ENCODE measurements around the gene CACNA1D.

The CACNA1D gene

GRCh38 chr3:53703630-53704362 is 209.4 kb downstream of the CACNA1D start:
- no peak overlapping the region for H3K27ac ChIP-seq
- no peak for DNase-seq (ENCODE audit: low read depth, low spot score)

DNA sequence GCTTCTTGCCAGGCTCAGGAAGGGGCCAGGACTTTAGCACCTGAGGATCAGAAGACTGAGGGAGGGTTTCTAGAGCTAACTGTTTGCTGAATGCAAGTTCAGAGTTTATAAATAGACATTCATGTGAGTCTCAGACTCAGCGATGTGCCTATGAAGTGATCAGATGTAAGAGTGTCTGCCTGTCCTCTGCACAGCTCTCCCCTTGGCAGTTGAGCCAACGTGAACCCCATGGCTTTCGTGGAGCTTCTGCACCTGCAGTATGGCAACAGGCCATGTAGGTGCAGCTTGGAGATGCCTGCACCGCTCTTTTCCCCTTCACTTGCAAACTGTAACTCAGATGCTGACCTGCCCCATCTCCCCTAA is 209.9 kb downstream of the CACNA1D start:
- no peak for DNase-seq (ENCODE audit: low read depth, low spot score)
- H3K27ac ChIP-seq, result no peak overlapping the region

- no peak overlapping the region for H3K27ac ChIP-seq
- DNase-seq (ENCODE audit: low read depth, low spot score), result no peak
Measured at GRCh38 chr3:53705024-53705745, 210.8 kb downstream of the CACNA1D start.

DNA sequence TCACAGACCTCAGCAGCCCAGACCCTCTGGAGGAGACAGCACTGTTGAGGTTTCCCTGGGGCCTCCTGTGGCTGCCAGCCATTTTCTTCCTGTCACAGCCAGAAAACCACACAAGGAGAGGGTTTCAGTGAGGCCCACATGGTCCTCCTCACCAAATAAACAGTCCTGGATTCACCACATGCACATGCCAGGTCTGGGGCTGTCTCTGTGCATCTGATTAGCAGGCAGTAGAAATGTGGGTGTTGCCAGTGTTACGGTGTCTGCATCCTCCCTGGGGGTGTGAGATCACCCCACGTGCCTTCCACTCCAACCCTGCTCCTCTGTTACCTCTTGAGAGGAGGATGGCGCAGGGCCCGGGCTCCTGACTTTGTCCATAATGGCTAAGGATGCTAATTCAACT is 211.4 kb downstream of the CACNA1D start:
- no peak for DNase-seq (ENCODE audit: low read depth, low spot score)
- no peak overlapping the region for H3K27ac ChIP-seq

- no peak overlapping the region for H3K27ac ChIP-seq
- no peak for DNase-seq (ENCODE audit: low read depth, low spot score)
Measured at GRCh38 chr3:53707222-53707621, 212.8 kb downstream of the CACNA1D start.

DNA sequence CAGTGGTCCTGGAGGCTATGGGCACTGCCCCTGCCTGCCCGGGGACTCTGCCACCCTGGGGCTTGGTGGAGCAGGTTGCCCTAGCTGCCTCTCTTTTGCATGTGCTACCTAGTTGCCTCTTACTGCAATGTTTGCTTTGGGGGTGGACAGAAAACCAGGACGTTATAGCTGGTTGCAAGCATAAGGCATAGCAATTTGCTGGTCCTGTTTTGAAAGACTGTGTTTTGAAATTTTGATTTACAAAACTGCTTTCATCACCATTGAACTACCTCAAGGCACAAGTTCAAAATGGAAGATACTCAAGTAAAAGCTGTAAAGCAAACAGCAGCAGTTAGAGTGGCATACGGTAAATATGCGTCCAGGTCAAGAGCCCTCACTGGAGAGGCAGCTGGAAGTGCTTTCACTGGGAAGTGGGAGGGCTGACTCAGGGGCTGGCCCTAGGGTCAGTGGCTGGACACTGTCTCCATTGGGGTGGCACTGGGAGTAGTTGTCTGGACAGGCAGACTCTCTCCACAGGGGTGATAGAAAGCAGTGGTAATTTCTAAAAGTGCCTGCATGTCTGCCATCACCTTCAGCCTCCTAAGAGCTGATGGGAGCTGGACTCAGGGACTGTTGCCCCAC is 213.7 kb downstream of the CACNA1D start:
- no peak for DNase-seq (ENCODE audit: low read depth, low spot score)
- H3K27ac ChIP-seq, result no peak overlapping the region

- H3K27ac ChIP-seq, result no peak overlapping the region
- DNase-seq (ENCODE audit: low read depth, low spot score), result no peak
Measured at GRCh38 chr3:53709256-53709655, 214.8 kb downstream of the CACNA1D start.

DNA sequence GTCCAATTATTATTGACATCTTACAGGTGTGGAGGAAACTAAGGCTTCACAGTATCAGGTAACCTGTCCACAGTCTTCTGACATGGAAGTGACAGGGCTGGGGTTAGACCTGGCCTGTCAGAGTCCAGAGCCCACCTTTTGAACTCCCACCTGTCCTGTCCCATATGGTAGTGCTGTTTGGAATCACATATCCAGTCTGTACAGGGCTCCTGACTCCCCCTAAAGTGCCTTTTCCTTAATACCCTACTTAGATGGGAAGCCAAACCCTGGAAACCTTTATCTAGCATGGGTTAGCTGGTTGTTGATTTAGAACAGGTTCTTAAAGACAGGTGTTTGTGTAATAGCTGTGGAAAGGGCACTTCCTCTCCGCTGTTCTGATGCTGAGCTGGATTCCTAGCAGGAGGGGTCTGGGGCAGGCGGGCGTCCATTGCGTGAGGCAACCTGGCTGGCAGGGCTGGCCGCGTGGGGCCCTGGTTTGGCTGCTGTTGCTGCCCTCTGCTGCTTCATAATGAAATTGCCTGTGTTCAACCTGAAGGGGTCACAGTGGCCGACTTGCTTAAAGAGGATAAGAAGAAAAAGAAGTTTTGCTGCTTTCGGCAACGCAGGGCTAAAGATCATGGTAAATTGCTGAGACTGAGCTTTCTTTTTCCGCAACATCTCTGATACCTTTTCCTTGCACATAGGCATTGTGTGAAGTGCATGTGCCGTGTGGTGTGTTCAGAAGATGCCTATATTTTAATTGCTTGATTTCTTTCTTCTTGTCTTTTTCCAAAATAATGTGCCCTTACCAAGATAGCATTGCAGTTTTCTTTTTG is 215.7 kb downstream of the CACNA1D start:
- no peak for DNase-seq (ENCODE audit: low read depth, low spot score)
- H3K27ac ChIP-seq, result no peak overlapping the region

DNA sequence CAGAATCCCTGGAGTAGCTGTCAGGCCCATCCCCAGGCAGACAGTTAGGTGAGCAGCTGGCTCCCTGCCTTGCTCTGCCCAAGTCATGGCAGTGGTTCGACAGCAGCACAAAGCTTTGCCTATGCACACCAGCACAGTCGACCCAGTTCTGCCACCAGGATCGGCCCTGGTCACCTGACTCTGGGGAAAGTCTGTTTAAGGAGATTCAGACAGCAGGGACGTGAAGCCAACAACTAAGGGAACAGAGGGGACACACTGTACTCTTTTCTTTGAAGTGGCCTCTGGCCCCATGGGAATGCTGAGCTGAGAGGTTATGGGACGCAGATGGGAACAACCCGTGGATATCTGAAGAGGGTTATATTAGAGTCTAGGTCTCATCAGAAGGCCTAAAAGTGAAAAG is 217.0 kb downstream of the CACNA1D start:
- no peak overlapping the region for H3K27ac ChIP-seq

DNA sequence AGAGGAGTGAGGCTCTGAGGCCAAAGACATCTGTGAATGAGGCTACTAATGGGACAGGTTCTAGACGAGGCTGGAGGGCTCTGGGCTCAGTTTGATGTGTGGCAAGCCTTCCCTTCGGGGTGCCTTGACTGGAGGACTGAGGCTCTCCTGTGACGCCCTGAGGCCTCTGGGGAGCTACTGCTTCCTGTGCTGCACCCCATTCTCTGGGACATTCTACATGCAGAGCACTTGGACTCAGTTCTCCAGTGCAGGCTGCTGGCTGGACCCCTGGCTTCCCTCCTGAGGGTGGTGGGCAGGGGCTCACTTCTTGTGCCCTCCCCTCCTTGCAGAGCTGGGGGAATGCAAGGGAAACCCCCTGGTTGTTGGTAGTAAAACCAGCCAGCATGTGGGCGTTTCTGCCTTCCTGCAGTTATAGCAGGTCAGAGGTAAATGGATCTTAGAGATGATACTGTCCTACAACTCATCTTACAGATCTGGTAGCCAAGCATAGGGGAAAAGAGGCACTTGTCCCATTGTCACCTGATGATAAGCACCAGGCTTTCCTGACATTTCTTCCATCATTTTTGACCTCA is 218.5 kb downstream of the CACNA1D start:
- H3K27ac ChIP-seq, result no peak overlapping the region
- DNase-seq (ENCODE audit: low read depth, low spot score), result no peak

More for the DNA sequence above, 217.0 kb downstream of the CACNA1D start:
- no peak for DNase-seq (ENCODE audit: low read depth, low spot score)

GRCh38 chr3:53713626-53714025 is 219.2 kb downstream of the CACNA1D start:
- no peak for DNase-seq (ENCODE audit: low read depth, low spot score)
- no peak overlapping the region for H3K27ac ChIP-seq

- H3K27ac ChIP-seq, result no peak overlapping the region
- no peak for DNase-seq (ENCODE audit: low read depth, low spot score)
Measured at GRCh38 chr3:53715815-53716483, 221.5 kb downstream of the CACNA1D start.

- H3K27ac ChIP-seq, result no peak overlapping the region
- no peak for DNase-seq (ENCODE audit: low read depth, low spot score)
Measured at GRCh38 chr3:53716998-53717397, 222.6 kb downstream of the CACNA1D start.

- H3K27ac ChIP-seq, result no peak overlapping the region
- no peak for DNase-seq (ENCODE audit: low read depth, low spot score)
Measured at GRCh38 chr3:53718462-53718861, 224.1 kb downstream of the CACNA1D start.

- DNase-seq (ENCODE audit: low read depth, low spot score), result no peak
- H3K27ac ChIP-seq, result no peak overlapping the region
Measured at GRCh38 chr3:53719796-53720195, 225.4 kb downstream of the CACNA1D start.

- no peak overlapping the region for H3K27ac ChIP-seq
- no peak for DNase-seq (ENCODE audit: low read depth, low spot score)
Measured at GRCh38 chr3:53721187-53722119, 227.0 kb downstream of the CACNA1D start.

DNA sequence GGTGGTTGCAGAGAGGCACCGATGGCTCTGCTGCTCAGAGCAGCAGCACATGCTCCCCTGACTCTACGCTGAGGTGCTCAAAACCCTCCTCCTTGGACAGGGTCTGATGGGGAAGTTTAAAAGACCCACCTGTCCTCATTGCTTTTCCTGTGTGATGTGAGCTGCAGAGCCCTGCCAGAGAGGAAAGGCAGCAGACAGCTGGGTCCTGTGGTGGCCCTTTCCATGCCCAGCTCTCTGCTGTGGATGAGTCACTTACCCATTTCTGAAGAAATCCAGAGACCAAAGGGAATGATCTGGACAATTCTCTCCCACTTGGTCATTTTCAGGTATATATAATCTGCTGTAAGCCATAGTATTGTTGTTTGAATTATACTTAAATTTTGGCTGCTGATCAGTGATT is 230.2 kb downstream of the CACNA1D start:
- no peak overlapping the region for H3K27ac ChIP-seq
- no peak for DNase-seq (ENCODE audit: low read depth, low spot score)

DNA sequence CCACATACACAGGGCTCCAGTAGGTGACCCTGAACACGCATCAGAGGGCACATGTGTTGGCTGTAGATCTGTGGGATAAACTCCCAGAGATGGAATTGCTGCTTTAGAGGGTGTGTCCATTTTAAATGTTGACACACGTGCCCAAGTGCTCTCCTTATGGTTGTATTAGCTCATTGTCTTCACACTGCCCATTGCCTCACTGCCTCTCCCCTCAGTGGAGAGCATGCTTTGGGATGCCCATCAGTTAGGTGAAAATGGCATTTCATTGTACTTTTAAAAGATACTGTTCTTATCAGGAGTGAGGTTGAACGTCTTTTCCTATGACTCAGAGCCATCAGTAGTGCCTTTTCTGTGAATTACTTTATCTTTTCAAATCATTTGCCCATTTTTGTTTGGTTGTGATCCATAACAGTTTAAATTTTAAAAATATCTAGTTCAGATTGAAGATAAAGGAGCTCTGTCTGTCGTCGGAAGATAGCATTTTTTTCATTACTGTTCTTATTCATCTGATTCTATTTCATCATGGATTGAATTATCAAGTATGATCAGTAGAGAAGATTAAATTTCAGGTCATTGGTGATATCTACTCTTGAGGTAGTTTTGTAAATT is 231.1 kb downstream of the CACNA1D start:
- no peak for DNase-seq (ENCODE audit: low read depth, low spot score)
- H3K27ac ChIP-seq, result no peak overlapping the region
